ENCODE data around the gene GBF1. TPM values are rescaled to one million over a fixed set of nuclear protein-coding genes. Genes with fewer than 3 reads are reported as not detected.

GBF1 gene
- total and polyA plus RNA-seq, 2 of the 13 experiments (the other 11 are each of a cell fraction or from before 2014, with no cell fraction given) = 17.1 to 21.9 TPM

DNA sequence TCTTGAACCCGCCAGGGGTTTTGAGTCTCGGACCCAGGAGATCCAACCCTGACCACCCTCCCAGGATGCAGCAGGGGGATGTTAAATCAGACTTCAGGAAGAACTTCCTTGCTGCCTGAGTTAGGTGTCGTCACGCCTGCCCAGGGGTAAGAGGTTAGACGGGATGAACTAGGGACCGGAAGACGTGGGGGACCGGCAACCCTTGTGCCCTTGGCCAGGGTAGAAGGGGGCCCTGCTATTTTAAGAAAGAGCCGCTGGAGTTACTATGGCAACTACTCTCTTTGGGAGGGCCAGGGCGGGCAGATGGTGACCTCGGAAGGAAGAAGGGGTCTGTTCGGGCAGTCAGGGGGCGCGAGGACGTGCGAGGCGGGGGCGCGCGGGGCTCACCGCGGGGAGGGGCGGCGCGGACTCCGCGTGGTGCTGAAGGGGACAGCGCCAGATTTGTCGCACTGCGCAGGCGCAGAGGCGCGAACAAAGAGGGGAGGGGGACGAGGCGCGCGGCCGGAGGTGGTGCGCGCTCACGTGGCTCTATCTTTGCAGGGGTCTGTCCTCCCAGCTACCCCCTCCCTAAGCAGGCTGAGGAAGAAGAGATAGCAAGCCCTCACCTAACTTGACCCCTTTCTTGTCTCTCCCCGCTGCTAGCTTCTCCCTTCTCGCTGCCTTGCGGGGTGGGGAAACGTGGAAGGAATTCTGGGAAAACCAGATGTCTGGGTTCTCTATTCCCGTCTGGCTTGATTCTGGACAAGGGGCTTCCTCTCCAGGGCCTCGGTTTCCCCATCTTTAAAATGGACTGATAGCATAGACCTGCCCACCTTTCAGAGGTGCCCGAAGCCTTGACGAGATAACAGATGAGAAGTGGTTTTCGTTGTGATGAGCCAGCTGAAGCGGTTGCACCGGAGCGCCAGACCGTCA lies 174.2 kb downstream of the GBF1 start (continued):
- TF ChIP-seq, protein P1, sequence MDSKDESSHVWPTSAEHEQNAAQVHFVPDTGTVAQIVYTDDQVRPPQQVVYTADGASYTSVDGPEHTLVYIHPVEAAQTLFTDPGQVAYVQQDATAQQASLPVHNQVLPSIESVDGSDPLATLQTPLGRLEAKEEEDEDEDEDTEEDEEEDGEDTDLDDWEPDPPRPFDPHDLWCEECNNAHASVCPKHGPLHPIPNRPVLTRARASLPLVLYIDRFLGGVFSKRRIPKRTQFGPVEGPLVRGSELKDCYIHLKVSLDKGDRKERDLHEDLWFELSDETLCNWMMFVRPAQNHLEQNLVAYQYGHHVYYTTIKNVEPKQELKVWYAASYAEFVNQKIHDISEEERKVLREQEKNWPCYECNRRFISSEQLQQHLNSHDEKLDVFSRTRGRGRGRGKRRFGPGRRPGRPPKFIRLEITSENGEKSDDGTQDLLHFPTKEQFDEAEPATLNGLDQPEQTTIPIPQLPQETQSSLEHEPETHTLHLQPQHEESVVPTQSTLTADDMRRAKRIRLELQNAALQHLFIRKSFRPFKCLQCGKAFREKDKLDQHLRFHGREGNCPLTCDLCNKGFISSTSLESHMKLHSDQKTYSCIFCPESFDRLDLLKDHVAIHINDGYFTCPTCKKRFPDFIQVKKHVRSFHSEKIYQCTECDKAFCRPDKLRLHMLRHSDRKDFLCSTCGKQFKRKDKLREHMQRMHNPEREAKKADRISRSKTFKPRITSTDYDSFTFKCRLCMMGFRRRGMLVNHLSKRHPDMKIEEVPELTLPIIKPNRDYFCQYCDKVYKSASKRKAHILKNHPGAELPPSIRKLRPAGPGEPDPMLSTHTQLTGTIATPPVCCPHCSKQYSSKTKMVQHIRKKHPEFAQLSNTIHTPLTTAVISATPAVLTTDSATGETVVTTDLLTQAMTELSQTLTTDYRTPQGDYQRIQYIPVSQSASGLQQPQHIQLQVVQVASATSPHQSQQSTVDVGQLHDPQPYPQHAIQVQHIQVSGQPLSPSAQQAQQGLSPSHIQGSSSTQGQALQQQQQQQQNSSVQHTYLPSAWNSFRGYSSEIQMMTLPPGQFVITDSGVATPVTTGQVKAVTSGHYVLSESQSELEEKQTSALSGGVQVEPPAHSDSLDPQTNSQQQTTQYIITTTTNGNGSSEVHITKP (CRISPR knock-in tag; IDR thresholded peaks at IDR 0.05; ENCODE audit: low read depth) = no peak
- no peak for TF ChIP-seq ZSCAN22 (CRISPR knock-in tag; IDR thresholded peaks at IDR 0.05)
- no peak for TF ChIP-seq ZNF615 (CRISPR knock-in tag; IDR thresholded peaks at IDR 0.05; ENCODE audit: borderline replicate concordance)
- TF ChIP-seq, protein P2, sequence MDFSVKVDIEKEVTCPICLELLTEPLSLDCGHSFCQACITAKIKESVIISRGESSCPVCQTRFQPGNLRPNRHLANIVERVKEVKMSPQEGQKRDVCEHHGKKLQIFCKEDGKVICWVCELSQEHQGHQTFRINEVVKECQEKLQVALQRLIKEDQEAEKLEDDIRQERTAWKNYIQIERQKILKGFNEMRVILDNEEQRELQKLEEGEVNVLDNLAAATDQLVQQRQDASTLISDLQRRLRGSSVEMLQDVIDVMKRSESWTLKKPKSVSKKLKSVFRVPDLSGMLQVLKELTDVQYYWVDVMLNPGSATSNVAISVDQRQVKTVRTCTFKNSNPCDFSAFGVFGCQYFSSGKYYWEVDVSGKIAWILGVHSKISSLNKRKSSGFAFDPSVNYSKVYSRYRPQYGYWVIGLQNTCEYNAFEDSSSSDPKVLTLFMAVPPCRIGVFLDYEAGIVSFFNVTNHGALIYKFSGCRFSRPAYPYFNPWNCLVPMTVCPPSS (IDR thresholded peaks at IDR 0.05) = no peak
- TF ChIP-seq GABPA (IDR thresholded peaks at IDR 0.05; ENCODE audit: low read depth, low read length) = no peak
- peak; percentile 41 for TF ChIP-seq GABPA (CRISPR knock-in tag; IDR thresholded peaks at IDR 0.05; ENCODE audit: low read depth)
- TF ChIP-seq ZNF660 (CRISPR knock-in tag; IDR thresholded peaks at IDR 0.05; ENCODE audit: borderline replicate concordance, low read depth) = no peak
- TF ChIP-seq ELF4 (CRISPR knock-in tag; IDR thresholded peaks at IDR 0.05; ENCODE audit: borderline replicate concordance) = no peak
- TF ChIP-seq KAT2B (IDR thresholded peaks at IDR 0.05; ENCODE audit: borderline replicate concordance, low read depth, low read length) = no peak
- TF ChIP-seq RBM39 (IDR thresholded peaks at IDR 0.05; ENCODE audit: low read depth, low read length, poor library complexity, severe bottlenecking) = no peak
- TF ChIP-seq NR2F2 (IDR thresholded peaks at IDR 0.05; ENCODE audit: borderline replicate concordance, low read depth) = no peak
- TF ChIP-seq, protein P3, sequence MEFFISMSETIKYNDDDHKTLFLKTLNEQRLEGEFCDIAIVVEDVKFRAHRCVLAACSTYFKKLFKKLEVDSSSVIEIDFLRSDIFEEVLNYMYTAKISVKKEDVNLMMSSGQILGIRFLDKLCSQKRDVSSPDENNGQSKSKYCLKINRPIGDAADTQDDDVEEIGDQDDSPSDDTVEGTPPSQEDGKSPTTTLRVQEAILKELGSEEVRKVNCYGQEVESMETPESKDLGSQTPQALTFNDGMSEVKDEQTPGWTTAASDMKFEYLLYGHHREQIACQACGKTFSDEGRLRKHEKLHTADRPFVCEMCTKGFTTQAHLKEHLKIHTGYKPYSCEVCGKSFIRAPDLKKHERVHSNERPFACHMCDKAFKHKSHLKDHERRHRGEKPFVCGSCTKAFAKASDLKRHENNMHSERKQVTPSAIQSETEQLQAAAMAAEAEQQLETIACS (CRISPR knock-in tag; IDR thresholded peaks at IDR 0.05) = peak; percentile 94
- TF ChIP-seq ZBTB21 (CRISPR knock-in tag; IDR thresholded peaks at IDR 0.05) = no peak
- TF ChIP-seq, protein P4, sequence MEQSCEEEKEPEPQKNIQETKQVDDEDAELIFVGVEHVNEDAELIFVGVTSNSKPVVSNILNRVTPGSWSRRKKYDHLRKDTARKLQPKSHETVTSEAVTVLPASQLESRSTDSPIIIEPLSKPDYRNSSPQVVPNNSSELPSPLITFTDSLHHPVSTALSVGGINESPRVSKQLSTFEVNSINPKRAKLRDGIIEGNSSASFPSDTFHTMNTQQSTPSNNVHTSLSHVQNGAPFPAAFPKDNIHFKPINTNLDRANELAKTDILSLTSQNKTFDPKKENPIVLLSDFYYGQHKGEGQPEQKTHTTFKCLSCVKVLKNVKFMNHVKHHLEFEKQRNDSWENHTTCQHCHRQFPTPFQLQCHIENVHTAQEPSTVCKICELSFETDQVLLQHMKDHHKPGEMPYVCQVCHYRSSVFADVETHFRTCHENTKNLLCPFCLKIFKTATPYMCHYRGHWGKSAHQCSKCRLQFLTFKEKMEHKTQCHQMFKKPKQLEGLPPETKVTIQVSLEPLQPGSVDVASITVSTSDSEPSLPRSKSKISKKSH (CRISPR knock-in tag; IDR thresholded peaks at IDR 0.05; ENCODE audit: borderline replicate concordance) = no peak
- TF ChIP-seq, protein P5, sequence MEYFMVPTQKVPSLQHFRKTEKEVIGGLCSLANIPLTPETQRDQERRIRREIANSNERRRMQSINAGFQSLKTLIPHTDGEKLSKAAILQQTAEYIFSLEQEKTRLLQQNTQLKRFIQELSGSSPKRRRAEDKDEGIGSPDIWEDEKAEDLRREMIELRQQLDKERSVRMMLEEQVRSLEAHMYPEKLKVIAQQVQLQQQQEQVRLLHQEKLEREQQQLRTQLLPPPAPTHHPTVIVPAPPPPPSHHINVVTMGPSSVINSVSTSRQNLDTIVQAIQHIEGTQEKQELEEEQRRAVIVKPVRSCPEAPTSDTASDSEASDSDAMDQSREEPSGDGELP (IDR thresholded peaks at IDR 0.05; ENCODE audit: borderline replicate concordance, low read depth) = no peak; the same call in 1 of the 2 replicates
- TF ChIP-seq KDM4B (CRISPR knock-in tag; IDR thresholded peaks at IDR 0.05) = no peak
- no peak for TF ChIP-seq RBM22 (optimal IDR thresholded peaks at IDR 0.05; ENCODE audit: low read length)
- TF ChIP-seq ZNF484 (CRISPR knock-in tag; IDR thresholded peaks at IDR 0.05; ENCODE audit: borderline replicate concordance, low read depth) = no peak
- TF ChIP-seq EED (CRISPR knock-in tag; IDR thresholded peaks at IDR 0.05) = no peak
